Activated B cell treated with CpG ODN at 0.5 μM for 24 hours (primary cell): Measurements from ENCODE around the gene RGP1. TPM values are rescaled to one million over a fixed set of nuclear protein-coding genes. Genes with fewer than 3 reads are reported as not detected.
A peak's percentile ranks its signal among the peaks of the same experiment; 100 is the strongest.

ENCODE experiments used
- ATAC-seq: fragments of 200-7000 bp; cut with Tn5 transposase; one replicate; pipeline ENCODE4 v1.10.0; 2021; ENCODE audit warnings: low read depth, mild to moderate bottlenecking, moderate library complexity
- CTCF ChIA-PET: fragments of 350-600 bp; sonication (Branson Sonifier 250); formaldehyde crosslinking; loops from one replicate; lab custom pipeline; 2021; ENCODE audit warnings: antibody characterized with exemption; lab: Charles Lee
- POLR2A ChIA-PET: fragments of 350-600 bp; sonication (Branson Sonifier 250); formaldehyde crosslinking; loops from one replicate; lab custom pipeline; 2021; ENCODE audit warnings: antibody characterized with exemption; lab: Charles Lee
- DNase-seq: peaks from one replicate; pipeline ENCODE4 v3.0.0; 2022
- H3K27ac Mint-ChIP-seq: one replicate; pipeline ENCODE4 v1.8.0; 2020; ENCODE audit warnings: mixed read lengths
- H3K27me3 Mint-ChIP-seq: one replicate; pipeline ENCODE4 v1.8.0; 2021; ENCODE audit warnings: mixed read lengths
- H3K36me3 Mint-ChIP-seq: one replicate; pipeline ENCODE4 v1.8.0; 2021; ENCODE audit warnings: low read depth, mixed read lengths
- H3K4me1 Mint-ChIP-seq: one replicate; pipeline ENCODE4 v1.8.0; 2021; ENCODE audit warnings: mixed read lengths
- H3K4me3 Mint-ChIP-seq: one replicate; pipeline ENCODE4 v1.8.0; 2020; ENCODE audit warnings: mild to moderate bottlenecking, mixed read lengths
- H3K9me3 Mint-ChIP-seq: one replicate; pipeline ENCODE4 v1.8.0; 2020; ENCODE audit warnings: mixed read lengths
- intact Hi-C: fragments of 100-400 bp; cut with micrococcal nuclease; formaldehyde crosslinking; loops from one replicate; pipeline ENCODE4 v1.15.1; 2024
- total RNA-seq: library from RNA; stranded (reverse); gene quantifications from 2 replicates; pipeline ENCODE4 v1.2.3, GENCODE V29; 2022
- TF ChIP-seq, protein P1 (sequence below): fragments of 200-600 bp; IDR thresholded peaks from one replicate; pipeline ENCODE4 v1.8.0; 2022; ENCODE audit warnings: antibody characterized with exemption, mild to moderate bottlenecking

RGP1 gene
- total RNA-seq, 1 donor from 2014 or later, result 25.4 TPM

DNA sequence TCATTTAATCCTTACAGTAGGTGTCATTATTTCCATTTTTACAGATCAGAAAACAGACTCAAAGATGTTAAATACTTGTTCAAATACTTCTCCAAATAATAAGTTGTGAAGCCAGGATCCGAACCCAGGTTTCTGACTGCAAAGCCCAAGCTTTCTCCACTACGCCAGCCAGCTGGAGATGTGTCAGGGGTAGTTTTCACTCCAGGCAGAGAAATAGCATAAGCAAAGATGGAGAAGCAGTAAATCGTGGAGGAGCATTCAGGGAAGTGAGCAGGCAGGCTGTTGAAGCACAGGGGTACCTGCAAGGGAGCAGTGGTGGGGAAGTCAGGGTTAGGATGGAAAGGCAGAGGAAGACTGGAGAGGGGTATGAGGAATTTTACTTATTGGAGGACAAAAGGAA, 20.0 kb upstream of the RGP1 start:
- peaks cover 32% of the 10 kb centered on the region for H3K36me3 Mint-ChIP-seq

DNA sequence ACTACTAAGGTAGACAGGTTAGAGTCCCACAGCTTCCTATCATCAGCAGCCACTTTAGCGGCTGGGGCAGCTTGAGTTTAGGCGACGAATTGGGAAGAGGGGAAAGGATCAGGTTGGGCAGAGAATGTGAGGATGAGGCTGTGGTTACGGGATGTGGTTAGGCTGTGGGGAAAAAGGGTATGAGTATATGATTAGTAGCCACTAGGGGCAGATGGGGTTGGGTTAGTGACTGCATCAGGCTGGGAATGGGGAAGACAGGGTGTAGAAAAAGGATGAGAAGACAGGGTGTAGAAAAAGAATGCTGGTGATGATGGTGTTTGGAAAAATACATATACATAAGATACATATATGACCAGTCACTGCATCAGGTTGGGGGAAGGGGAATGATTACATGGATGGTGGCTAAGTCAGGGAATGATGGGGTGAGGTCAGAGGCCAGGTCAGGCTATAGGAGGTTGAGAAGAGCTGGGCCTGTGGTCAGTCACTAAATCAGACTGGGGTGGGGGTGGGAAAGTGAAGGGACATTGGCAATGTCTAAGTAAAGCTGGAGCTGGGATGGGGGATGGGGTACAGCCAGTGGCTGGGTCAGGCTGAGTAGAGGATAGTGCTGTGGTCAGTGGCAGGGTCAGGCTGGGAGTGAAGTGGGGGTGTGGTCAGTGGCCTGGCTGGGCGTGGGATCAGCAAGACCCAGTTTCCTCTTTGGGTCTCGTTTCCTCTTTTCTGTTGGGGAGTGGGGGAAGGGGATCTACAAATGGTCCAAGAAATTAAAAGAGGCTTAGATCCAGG, 19.2 kb upstream of the RGP1 start:
- ATAC-seq (no peak), DNase-seq (no peak)
- peaks cover 26% of the 10 kb centered on the region for H3K36me3 Mint-ChIP-seq
- H3K27ac Mint-ChIP-seq, result no peak overlapping the region
- no peaks in the 10 kb centered on the region for H3K27me3 Mint-ChIP-seq
- intact Hi-C loops, result loop anchor here (5.0 to 10.0 kb wide), 2 partner anchors 743 to 1065 kb away; partner anchors contain the start of genes CCL27 and DNAJB5
- peaks cover 7% of the 10 kb centered on the region for H3K4me1 Mint-ChIP-seq
- TF ChIP-seq, protein P1, sequence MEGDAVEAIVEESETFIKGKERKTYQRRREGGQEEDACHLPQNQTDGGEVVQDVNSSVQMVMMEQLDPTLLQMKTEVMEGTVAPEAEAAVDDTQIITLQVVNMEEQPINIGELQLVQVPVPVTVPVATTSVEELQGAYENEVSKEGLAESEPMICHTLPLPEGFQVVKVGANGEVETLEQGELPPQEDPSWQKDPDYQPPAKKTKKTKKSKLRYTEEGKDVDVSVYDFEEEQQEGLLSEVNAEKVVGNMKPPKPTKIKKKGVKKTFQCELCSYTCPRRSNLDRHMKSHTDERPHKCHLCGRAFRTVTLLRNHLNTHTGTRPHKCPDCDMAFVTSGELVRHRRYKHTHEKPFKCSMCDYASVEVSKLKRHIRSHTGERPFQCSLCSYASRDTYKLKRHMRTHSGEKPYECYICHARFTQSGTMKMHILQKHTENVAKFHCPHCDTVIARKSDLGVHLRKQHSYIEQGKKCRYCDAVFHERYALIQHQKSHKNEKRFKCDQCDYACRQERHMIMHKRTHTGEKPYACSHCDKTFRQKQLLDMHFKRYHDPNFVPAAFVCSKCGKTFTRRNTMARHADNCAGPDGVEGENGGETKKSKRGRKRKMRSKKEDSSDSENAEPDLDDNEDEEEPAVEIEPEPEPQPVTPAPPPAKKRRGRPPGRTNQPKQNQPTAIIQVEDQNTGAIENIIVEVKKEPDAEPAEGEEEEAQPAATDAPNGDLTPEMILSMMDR, result no peak
- H3K4me3 Mint-ChIP-seq, result no peak overlapping the region
- H3K9me3 Mint-ChIP-seq, result no peaks in the 10 kb centered on the region
- ChIA-PET CTCF (interaction anchor here (0.7 to 7.6 kb wide), 8 partner anchors 10 to 126 kb away, joined by 3 to 52 read pairs (median 10); partner anchors contain the start of genes CCDC107 and RMRP), POLR2A (interaction anchor here (0.9 to 4.1 kb wide), 8 partner anchors 11 to 112 kb away, joined by 3 to 67 read pairs (median 38); partner anchors contain the start of genes CCDC107, CD72, GBA2 and RGP1)

More for the DNA sequence above, 20.0 kb upstream of the RGP1 start:
- ChIA-PET POLR2A (interaction anchor here (0.7 to 2.8 kb wide), 6 partner anchors 10 to 125 kb away, joined by 3 to 22 read pairs (median 5); no protein-coding TSS in a partner anchor), CTCF (interaction anchor here (0.8 to 7.6 kb wide), 7 partner anchors 10 to 125 kb away, joined by 3 to 52 read pairs (median 6); partner anchors contain the start of genes CCDC107 and RMRP)
- TF ChIP-seq, protein P1, result no peak
- DNase-seq (no peak), ATAC-seq (no peak)
- intact Hi-C loops, result no loop called here
- Mint-ChIP-seq H3K4me3 (no peak overlapping the region), H3K4me1 (peaks cover 7% of the 10 kb centered on the region), H3K27ac (no peak overlapping the region), H3K27me3 (no peaks in the 10 kb centered on the region), H3K9me3 (no peaks in the 10 kb centered on the region)

- DNase-seq (no peak), ATAC-seq (no peak)
- Mint-ChIP-seq H3K27me3 (no peaks in the 10 kb centered on the region), H3K27ac (no peak overlapping the region), H3K4me1 (peaks cover 9% of the 10 kb centered on the region), H3K9me3 (no peaks in the 10 kb centered on the region), H3K36me3 (peaks cover 26% of the 10 kb centered on the region), H3K4me3 (no peak overlapping the region)
- POLR2A ChIA-PET, result interaction anchor here (0.9 to 4.1 kb wide), 8 partner anchors 12 to 126 kb away, joined by 3 to 67 read pairs (median 38); partner anchors contain the start of genes CCDC107, CD72, GBA2 and RGP1
- CTCF ChIA-PET, result interaction anchor here (0.7 to 7.6 kb wide), 7 partner anchors 14 to 127 kb away, joined by 6 to 52 read pairs (median 11); partner anchors contain the start of genes CCDC107 and RMRP
- TF ChIP-seq, protein P1, result no peak
- intact Hi-C loops, result loop anchor here (5.0 to 10.0 kb wide), 2 partner anchors 743 to 1066 kb away; partner anchors contain the start of genes CCL27 and DNAJB5
These were observed 18.6 kb upstream of the RGP1 start for GRCh38 chr9:35730486-35730854.

GRCh38 chr9:35731415-35732184, 17.5 kb upstream of the RGP1 start:
- peaks cover 30% of the 10 kb centered on the region for H3K36me3 Mint-ChIP-seq
- ChIA-PET CTCF (interaction anchor here (0.7 to 7.6 kb wide), 11 partner anchors 25 to 128 kb away, joined by 3 to 52 read pairs (median 6); partner anchors contain the start of genes CCDC107, RMRP and TESK1), POLR2A (interaction anchor here (0.9 to 4.1 kb wide), 26 partner anchors 10 to 127 kb away, joined by 3 to 67 read pairs (median 8); partner anchors contain the start of genes ARHGEF39, CCDC107, CD72 and GBA2)
- intact Hi-C loops, result loop anchor here (1.0 to 10.0 kb wide), 15 partner anchors 12 to 1067 kb away; partner anchors contain the start of genes ATOSB, CCDC107, CCL27 and DNAJB5
- ATAC-seq (no peak), DNase-seq (no peak)
- TF ChIP-seq, protein P1, result no peak
- H3K4me3 Mint-ChIP-seq, result no peak overlapping the region
- H3K27me3 Mint-ChIP-seq, result no peaks in the 10 kb centered on the region
- peaks cover 9% of the 10 kb centered on the region for H3K4me1 Mint-ChIP-seq
- peak overlapping the region; percentile 93 for H3K27ac Mint-ChIP-seq
- H3K9me3 Mint-ChIP-seq, result no peaks in the 10 kb centered on the region
